ENCODE measurements around the gene DLG3. TPM values are rescaled to one million over a fixed set of nuclear protein-coding genes. Genes with fewer than 3 reads are reported as not detected.

Gene DLG3
- total RNA-seq, 4 donors from 2014 or later, result 31.8 to 59.4 (median 54.8) TPM

DNA sequence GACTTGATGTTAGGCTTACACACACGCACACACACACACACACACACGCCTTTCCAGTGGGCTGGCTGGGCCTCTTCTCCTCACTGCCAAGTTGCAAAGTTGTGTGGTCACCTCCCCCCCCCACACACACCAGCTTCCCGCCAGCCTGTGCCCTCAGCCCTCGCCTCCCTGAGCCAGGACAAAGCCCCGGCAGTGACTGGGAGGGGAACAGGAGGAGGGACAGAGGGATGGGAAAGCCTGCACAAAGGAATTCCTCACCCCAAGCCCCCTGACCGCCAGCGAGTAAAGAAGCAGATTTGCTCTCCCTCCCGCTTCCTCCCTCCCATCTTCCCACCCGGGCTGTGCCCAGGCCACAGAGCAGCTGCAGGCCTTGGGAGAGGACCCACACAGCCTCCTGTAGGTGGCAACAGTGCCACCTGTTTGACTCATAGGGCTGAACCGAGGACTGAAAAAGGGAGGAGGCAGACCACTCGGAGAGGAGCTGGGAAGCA is 21.7 kb upstream of the DLG3 start, which contains the start of gene GDPD2:
Gene GDPD2 (plus strand): TSS at position 464 of the 491 bp plus-strand sequence. CDS start 1,671 bp downstream, outside the sequence.
- H3K27me3 ChIP-seq, result no peaks in the 10 kb centered on the region
- peak in 4 of 5 experiments; percentile 17 to 46 (median 28) for TF ChIP-seq CTCF (IDR thresholded peaks at IDR 0.05)
- TF ChIP-seq POLR2A (IDR thresholded peaks at IDR 0.05), result no peak
- no peak for TF ChIP-seq EP300 (IDR thresholded peaks at IDR 0.05; ENCODE audit: low read depth)
- TF ChIP-seq POLR2AphosphoS5 (IDR thresholded peaks at IDR 0.05), result no peak
- no peaks in the 10 kb centered on the region for H3K36me3 ChIP-seq
- peak; percentile 38 for DNase-seq
- 42% methylated on average over 11 of the region's 11 CpGs; no CpG with 5 or more reads in 1 of the 2 donors for WGBS, 2 donors (ENCODE audit: low coverage in 1 of 2)
- H3K4me3 ChIP-seq, result peak within 1 kb of the TSS in 2 of 4 donors; percentile 14 to 36
- in situ Hi-C loops (cut with MboI; ENCODE audit: low pct_ligation_motif_present in 1 of 4, low pct_unique_long_range_greater_than_20kb in 1 of 4, low sequenced_read_pairs in 3 of 4) (loop anchor here in 1 of 4 donors (25.0 kb wide), 1 partner anchor 239 kb away; no protein-coding TSS in a partner anchor), intact Hi-C loops (cut with DNase I; ENCODE audit: low total_unique reads) (no loop called here)
- peak within 1 kb of the TSS in 1 of 4 donors; percentile 26 for H3K27ac ChIP-seq
- no peaks in the 10 kb centered on the region for H3K9me3 ChIP-seq
- H3K4me1 ChIP-seq, result no peaks in the 10 kb centered on the region

- Histone ChIP-seq H3K27me3 (no peaks in the 10 kb centered on the region), H3K9me3 (no peaks in the 10 kb centered on the region), H3K4me1 (no peaks in the 10 kb centered on the region), H3K36me3 (no peaks in the 10 kb centered on the region), H3K27ac (no peak overlapping the region), H3K4me3 (peak overlapping the region in 1 of 4 donors; percentile 36)
- DNase-seq, result no peak
- in situ Hi-C loops (cut with MboI; ENCODE audit: low pct_ligation_motif_present in 1 of 4, low pct_unique_long_range_greater_than_20kb in 1 of 4, low sequenced_read_pairs in 3 of 4) (loop anchor here in 1 of 4 donors (25.0 kb wide), 1 partner anchor 238 kb away; no protein-coding TSS in a partner anchor), intact Hi-C loops (cut with DNase I; ENCODE audit: low total_unique reads) (no loop called here)
- WGBS, 2 donors (ENCODE audit: low coverage in 1 of 2), result 64% methylated on average over 10 of the region's 10 CpGs; no CpG with 5 or more reads in 1 of the 2 donors
- TF ChIP-seq EP300 (IDR thresholded peaks at IDR 0.05; ENCODE audit: low read depth) (no peak), POLR2A (IDR thresholded peaks at IDR 0.05) (no peak), POLR2AphosphoS5 (IDR thresholded peaks at IDR 0.05) (no peak), CTCF (IDR thresholded peaks at IDR 0.05) (no peak)
Observed at GRCh38 chrX:70423936-70424675, 20.5 kb upstream of the DLG3 start.

GRCh38 chrX:70424801-70425200 is 19.8 kb upstream of the DLG3 start:
- H3K4me3 ChIP-seq, result no peak overlapping the region
- no peak for DNase-seq
- 78% methylated on average over 10 of the region's 10 CpGs; no CpG with 5 or more reads in 1 of the 2 donors for WGBS, 2 donors (ENCODE audit: low coverage in 1 of 2)
- no peak for TF ChIP-seq CTCF (IDR thresholded peaks at IDR 0.05)
- no peak for TF ChIP-seq POLR2AphosphoS5 (IDR thresholded peaks at IDR 0.05)
- TF ChIP-seq POLR2A (IDR thresholded peaks at IDR 0.05), result no peak
- no peak for TF ChIP-seq EP300 (IDR thresholded peaks at IDR 0.05; ENCODE audit: low read depth)
- no peaks in the 10 kb centered on the region for H3K9me3 ChIP-seq
- no peak overlapping the region for H3K27ac ChIP-seq
- in situ Hi-C loops (cut with MboI; ENCODE audit: low pct_ligation_motif_present in 1 of 4, low pct_unique_long_range_greater_than_20kb in 1 of 4, low sequenced_read_pairs in 3 of 4), result loop anchor here in 1 of 4 donors (25.0 kb wide), 1 partner anchor 238 kb away; no protein-coding TSS in a partner anchor
- H3K27me3 ChIP-seq, result no peaks in the 10 kb centered on the region
- no peaks in the 10 kb centered on the region for H3K4me1 ChIP-seq
- H3K36me3 ChIP-seq, result no peaks in the 10 kb centered on the region
- intact Hi-C loops (cut with DNase I; ENCODE audit: low total_unique reads), result no loop called here

Data from transverse colon (tissue), 4 donors.